Pancreas (tissue), 10 donors: ENCODE measurements around the gene FRG2. TPM values are rescaled to one million over a fixed set of nuclear protein-coding genes. Genes with fewer than 3 reads are reported as not detected.
"Not testable (repeated sequence)": the region's sequence is repeated elsewhere in the genome, so short reads cannot be mapped to it uniquely, and the experiment has no call there.

Source experiments
- ATAC-seq, 4 donors: fragments of 200-7000 bp; cut with Tn5 transposase; one replicate each; pipeline versions ENCODE4 v1.8.0 to v1.9.1; 2020; ENCODE audit warnings: mild to moderate bottlenecking in 4 of 4, moderate library complexity in 4 of 4
- DNase-seq, 6 donors: peaks; one replicate each; pipeline ENCODE4 v3.0.0-alpha.2; 2020
- FAIRE-seq: peaks from 2 replicates; lab custom pipeline; 2012; peaks lifted over from hg19 to GRCh38; lab: Jason Lieb, UNC
- H3K27ac ChIP-seq, 4 donors: fragments of 200-600 bp; sonication (generic); 1 replicate in 3 of 4; 2 replicates in 1 of 4; pipeline versions ENCODE4 v1.5.0 to v1.8.0; 2020
- H3K27me3 ChIP-seq, 4 donors: fragments of 200-600 bp; one replicate each; pipeline ENCODE4 v1.8.0; 2021
- H3K36me3 ChIP-seq, 3 donors: fragments of 200-600 bp; sonication (generic) in 1 of 3; one replicate each; pipeline versions ENCODE4 v1.5.0 to v1.8.0; 2020 to 2021
- H3K4me1 ChIP-seq, 3 donors: fragments of 200-600 bp; one replicate each; pipeline ENCODE4 v1.8.0; 2021
- H3K4me3 ChIP-seq, 4 donors: fragments of 200-600 bp; sonication (generic) in 2 of 4; one replicate each; pipeline versions ENCODE4 v1.5.0 to v1.8.0; 2020 to 2021
- H3K9me3 ChIP-seq, 4 donors: fragments of 200-600 bp; one replicate each; pipeline ENCODE4 v1.8.0; 2021
- CTCF ChIP-seq, 4 donors: fragments of 200-600 bp; sonication (generic) in 3 of 4; IDR thresholded peaks; one replicate each; pipeline versions ENCODE4 v1.5.0 to v1.8.0; 2021; ENCODE audit warnings: antibody characterized with exemption in 4 of 4
- WGBS, 2 donors: extraction: QIAGEN DNeasy Blood & Tissue Kit; methylation state at CpG; one replicate each; pipeline ENCODE4 v1.1.7; 2013; 5-methylcytosine and 5-hydroxymethylcytosine counted together
- intact Hi-C, 3 donors: fragments of 100-400 bp; cut with DNase I; formaldehyde crosslinking; loops; one replicate each; pipeline versions ENCODE4 v1.11.1 to v1.14.2; 2022
- polyA plus RNA-seq, 2 donors: library from polyadenylated mRNA; stranded (reverse); fragments of 200-250 nt; gene quantifications; one replicate each; pipeline ENCODE4 v1.2.3, GENCODE V29; 2013
- total RNA-seq, 6 donors: library from RNA; stranded (reverse); fragmentation: NEBNext Ultra II Directional in 4 of 6; extraction: Animal tissue kit (Norgen Biotek cat#: 25700) in 4 of 6; gene quantifications; one replicate each; pipeline versions ENCODE4 v1.2.1 to v1.2.4, GENCODE V29; 2021 to 2023
- donor health status: healthy with polysubstance abuse.
- donor health status: DM: no; HTN: no; CAD: no; lungs with moderate emphysema.
- donor health status: DM: no; HTN: no; CAD: no.
- donor health status: control.
- donor health status: control.
- donor health status: Bipolar disorder and iron deficiency.
- donor health status: DM: yes; HTN: yes; CAD: no.
- donor health status: DM: no; HTN: no; CAD: no.
- donor health status: DM: no; HTN: no; CAD: no.
- donor health status: DM: yes; HTN: yes; CAD: no.

FRG2 gene
- total and polyA plus RNA-seq, 8 donors = not detected

GRCh38 chr4:189981970-189982369, 45.1 kb downstream of the FRG2 start:
- H3K4me1 ChIP-seq = no peaks in the 10 kb centered on the region
- H3K27ac ChIP-seq = no peak overlapping the region
- FAIRE-seq (no peak), DNase-seq (no peak), ATAC-seq (no peak)
- TF ChIP-seq CTCF (IDR thresholded peaks at IDR 0.05) = no peak
- H3K36me3 ChIP-seq = no peaks in the 10 kb centered on the region
- no peaks in the 10 kb centered on the region for H3K27me3 ChIP-seq
- H3K9me3 ChIP-seq = no peaks in the 10 kb centered on the region
- WGBS, 2 donors = 66 to 78% methylated on average over 8 of the region's 8 CpGs
- intact Hi-C loops = no loop called here
- H3K4me3 ChIP-seq = no peak overlapping the region

DNA sequence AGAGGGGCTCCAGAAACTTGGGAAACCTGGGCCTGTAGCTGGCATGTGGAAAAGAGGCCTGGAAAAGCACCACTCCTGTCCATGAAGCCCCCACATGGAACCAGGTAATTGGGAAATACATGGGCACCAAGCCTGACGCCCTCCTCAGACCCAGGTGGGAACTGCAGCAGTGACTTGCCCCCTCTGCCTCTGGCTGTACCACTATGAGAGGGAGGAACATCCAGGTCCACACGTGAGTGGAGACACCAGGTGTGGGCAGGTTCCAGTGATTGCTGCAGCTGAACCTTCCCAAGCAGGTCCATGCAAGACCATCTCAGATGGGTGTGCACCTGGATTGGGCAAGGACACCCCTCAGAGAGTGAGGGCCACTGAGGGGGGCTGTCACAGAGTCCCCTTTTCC, 46.8 kb downstream of the FRG2 start:
- H3K9me3 ChIP-seq, DNase-seq, H3K36me3 ChIP-seq, H3K27ac ChIP-seq, ATAC-seq, H3K4me1 ChIP-seq, H3K4me3 ChIP-seq, intact Hi-C loops, H3K27me3 ChIP-seq, FAIRE-seq: not testable (repeated sequence)
- 49 to 51% methylated on average over 2 of the region's 2 CpGs for WGBS, 2 donors

GRCh38 chr4:189979196-189980047, 47.6 kb downstream of the FRG2 start:
- DNase-seq = no peak
- Histone ChIP-seq H3K4me1 (no peaks in the 10 kb centered on the region), H3K36me3 (no peaks in the 10 kb centered on the region), H3K9me3 (no peaks in the 10 kb centered on the region), H3K27ac (no peak overlapping the region), H3K4me3 (no peak overlapping the region), H3K27me3 (no peaks in the 10 kb centered on the region)
- no peak for ATAC-seq
- intact Hi-C loops = no loop called here
- no peak for TF ChIP-seq CTCF (IDR thresholded peaks at IDR 0.05)
- WGBS, 2 donors = 51 to 53% methylated on average over 10 of the region's 10 CpGs
- no peak for FAIRE-seq

Other genes starting within 250 kb of the FRG2 start
- gene FRG1, start 86.4 kb downstream of the FRG2 start, total RNA-seq = 10 to 100 TPM; 11.7 to 20.7 (median 17.2) TPM
- 10 to 100 TPM; 19.1 to 22.1 TPM for gene FRG1, start 86.4 kb downstream of the FRG2 start, polyA plus RNA-seq
- under 1 TPM in 2 of 6 donors, not detected in 4; 0.06 to 0.09 TPM for gene DBET, start 37.2 kb upstream of the FRG2 start, total RNA-seq
- not detected for gene DBET, start 37.2 kb upstream of the FRG2 start, polyA plus RNA-seq
- under 1 TPM in 1 of 6 donors, not detected in 5; 0.47 TPM for gene DUX4, start 146.5 kb upstream of the FRG2 start, total RNA-seq
- gene DUX4, start 146.5 kb upstream of the FRG2 start, polyA plus RNA-seq = not detected